Measurements from ENCODE around the gene CFAP54.
A peak's percentile ranks its signal among the peaks of the same experiment; 100 is the strongest.
"Not testable (repeated sequence)": the region's sequence is repeated elsewhere in the genome, so short reads cannot be mapped to it uniquely, and the experiment has no call there.

Gene CFAP54

GRCh38 chr12:96635844-96636243 is 146.5 kb downstream of the CFAP54 start:
- no peak for DNase-seq

GRCh38 chr12:96636895-96637294 is 147.5 kb downstream of the CFAP54 start:
- no peak for DNase-seq

GRCh38 chr12:96648923-96649322 is 159.5 kb downstream of the CFAP54 start:
- DNase-seq = no peak

GRCh38 chr12:96652870-96653269 is 163.5 kb downstream of the CFAP54 start:
- DNase-seq = no peak

- DNase-seq = no peak
Observed at GRCh38 chr12:96658075-96658474, 168.7 kb downstream of the CFAP54 start.

- no peak for DNase-seq
Observed at GRCh38 chr12:96669786-96670185, 180.4 kb downstream of the CFAP54 start.

GRCh38 chr12:96670334-96670899 is 181.0 kb downstream of the CFAP54 start:
- DNase-seq = no peak

GRCh38 chr12:96675519-96675918 is 186.1 kb downstream of the CFAP54 start:
- not testable (repeated sequence) for DNase-seq

- no peak for DNase-seq
Observed at GRCh38 chr12:96677363-96677762, 188.0 kb downstream of the CFAP54 start.

GRCh38 chr12:96687719-96688118 is 198.3 kb downstream of the CFAP54 start:
- DNase-seq = peak; percentile 22

GRCh38 chr12:96698521-96698920 is 209.1 kb downstream of the CFAP54 start:
- no peak for DNase-seq

- DNase-seq = no peak
Observed at GRCh38 chr12:96698965-96699364, 209.6 kb downstream of the CFAP54 start.

- DNase-seq = no peak
Observed at GRCh38 chr12:96701856-96702255, 212.5 kb downstream of the CFAP54 start.

- no peak for DNase-seq
Observed at GRCh38 chr12:96710127-96710745, 220.9 kb downstream of the CFAP54 start.

- no peak for DNase-seq
Observed at GRCh38 chr12:96711364-96711763, 222.0 kb downstream of the CFAP54 start.

- DNase-seq = no peak
Observed at GRCh38 chr12:96714199-96714598, 224.8 kb downstream of the CFAP54 start.

GRCh38 chr12:96719660-96720362 is 230.4 kb downstream of the CFAP54 start:
- DNase-seq = no peak

GRCh38 chr12:96720363-96720705 is 231.0 kb downstream of the CFAP54 start:
- DNase-seq = no peak

GRCh38 chr12:96729466-96729865 is 240.1 kb downstream of the CFAP54 start:
- not testable (repeated sequence) for DNase-seq

- DNase-seq = no peak
Observed at GRCh38 chr12:96729886-96730285, 240.5 kb downstream of the CFAP54 start.

GRCh38 chr12:96743606-96744005 is 254.2 kb downstream of the CFAP54 start:
- DNase-seq = no peak

GRCh38 chr12:96749999-96750398 is 260.6 kb downstream of the CFAP54 start:
- DNase-seq = no peak

- no peak for DNase-seq
Observed at GRCh38 chr12:96751626-96752025, 262.2 kb downstream of the CFAP54 start.

GRCh38 chr12:96752211-96752610 is 262.8 kb downstream of the CFAP54 start:
- no peak for DNase-seq

- no peak for DNase-seq
Observed at GRCh38 chr12:96766232-96766631, 276.9 kb downstream of the CFAP54 start.

All from right hindlimb (tissue), 1 donor.